Right forelimb (tissue), 1 donor: ENCODE results near the gene FGG.
"Not testable (repeated sequence)": the region's sequence is repeated elsewhere in the genome, so short reads cannot be mapped to it uniquely, and the experiment has no call there.

Experiments
- DNase-seq: peaks from one replicate; pipeline ENCODE4 v3.0.0-alpha.2; 2018

The FGG gene

DNA sequence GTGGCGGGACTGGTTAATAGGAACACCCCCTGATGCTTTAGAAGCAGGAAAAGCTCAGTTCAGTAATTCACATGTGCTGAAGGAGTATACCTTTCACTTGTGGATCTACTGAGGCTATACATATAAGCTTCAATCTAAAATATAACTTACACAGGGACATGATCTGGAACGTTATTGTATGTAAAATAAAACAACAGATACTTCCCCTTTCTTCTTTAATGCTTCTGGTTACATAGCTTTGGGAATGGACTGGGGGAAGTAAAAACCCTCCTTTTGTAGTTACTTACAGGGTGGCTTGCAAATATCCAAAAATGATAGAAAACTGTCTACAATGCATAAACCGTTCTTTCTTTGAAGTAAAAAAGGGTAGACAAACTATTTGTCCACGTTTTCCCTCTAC, 1.9 kb downstream of the FGG start:
- no peak for DNase-seq

DNA sequence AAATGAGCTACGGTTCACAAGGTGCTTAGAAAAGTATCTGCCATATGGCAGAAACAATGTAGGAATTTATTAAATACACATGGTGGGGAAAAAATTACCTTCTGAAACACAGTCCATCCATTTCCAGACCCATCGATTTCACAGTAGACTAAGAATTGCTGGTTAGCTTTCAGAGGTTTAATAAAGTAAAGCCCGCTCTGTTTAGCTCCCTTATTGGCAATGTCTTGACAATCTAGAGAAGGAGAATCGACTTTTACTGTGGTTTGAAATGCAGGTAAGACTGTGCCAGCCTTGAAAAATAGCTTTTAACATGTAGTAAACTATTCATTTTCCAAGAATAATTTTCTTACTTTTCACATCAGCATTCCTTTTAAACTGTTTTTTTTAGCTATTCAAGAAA, 2.9 kb downstream of the FGG start:
- no peak for DNase-seq

DNA sequence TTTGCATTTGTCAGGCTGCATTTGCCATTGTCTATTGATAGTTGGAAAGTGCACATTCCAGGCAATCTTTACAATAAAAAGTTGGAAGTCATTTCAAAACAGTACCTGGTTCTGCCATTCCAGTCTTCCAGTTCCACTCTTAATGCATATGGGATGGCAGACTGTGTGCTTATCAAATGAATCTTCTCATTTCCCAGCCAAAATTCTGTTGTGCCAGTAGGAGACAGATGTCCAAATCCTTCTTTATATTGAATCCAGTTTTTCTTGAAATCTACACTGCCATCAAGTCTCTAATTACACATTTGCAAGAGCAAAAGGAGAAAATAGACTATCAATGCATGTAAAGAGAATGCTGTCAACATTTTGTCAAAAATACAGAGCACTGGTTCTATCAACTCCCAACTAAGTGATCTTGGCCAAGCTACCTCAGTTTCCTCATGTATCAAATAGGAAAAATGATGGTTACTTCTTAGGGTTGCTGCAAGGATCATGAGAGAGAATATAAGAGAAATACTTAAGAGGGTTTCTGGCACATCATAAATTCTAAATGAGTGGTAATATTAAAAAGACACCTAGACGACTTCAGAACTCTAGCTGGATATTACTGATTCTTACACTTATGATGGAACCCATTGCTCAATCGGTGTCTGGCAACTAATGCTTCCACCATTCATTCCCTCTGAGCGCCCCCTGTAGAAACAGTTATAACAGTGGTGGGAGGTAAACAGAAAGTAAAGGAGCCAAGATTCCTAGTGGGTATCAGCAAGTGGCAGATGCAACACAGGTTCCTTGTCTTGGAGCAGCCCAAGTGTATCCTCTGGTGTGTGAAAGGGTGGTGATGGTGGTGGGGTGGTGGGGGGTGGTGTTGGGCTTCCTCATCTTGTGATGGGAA, 3.8 kb downstream of the FGG start:
- no peak for DNase-seq

DNA sequence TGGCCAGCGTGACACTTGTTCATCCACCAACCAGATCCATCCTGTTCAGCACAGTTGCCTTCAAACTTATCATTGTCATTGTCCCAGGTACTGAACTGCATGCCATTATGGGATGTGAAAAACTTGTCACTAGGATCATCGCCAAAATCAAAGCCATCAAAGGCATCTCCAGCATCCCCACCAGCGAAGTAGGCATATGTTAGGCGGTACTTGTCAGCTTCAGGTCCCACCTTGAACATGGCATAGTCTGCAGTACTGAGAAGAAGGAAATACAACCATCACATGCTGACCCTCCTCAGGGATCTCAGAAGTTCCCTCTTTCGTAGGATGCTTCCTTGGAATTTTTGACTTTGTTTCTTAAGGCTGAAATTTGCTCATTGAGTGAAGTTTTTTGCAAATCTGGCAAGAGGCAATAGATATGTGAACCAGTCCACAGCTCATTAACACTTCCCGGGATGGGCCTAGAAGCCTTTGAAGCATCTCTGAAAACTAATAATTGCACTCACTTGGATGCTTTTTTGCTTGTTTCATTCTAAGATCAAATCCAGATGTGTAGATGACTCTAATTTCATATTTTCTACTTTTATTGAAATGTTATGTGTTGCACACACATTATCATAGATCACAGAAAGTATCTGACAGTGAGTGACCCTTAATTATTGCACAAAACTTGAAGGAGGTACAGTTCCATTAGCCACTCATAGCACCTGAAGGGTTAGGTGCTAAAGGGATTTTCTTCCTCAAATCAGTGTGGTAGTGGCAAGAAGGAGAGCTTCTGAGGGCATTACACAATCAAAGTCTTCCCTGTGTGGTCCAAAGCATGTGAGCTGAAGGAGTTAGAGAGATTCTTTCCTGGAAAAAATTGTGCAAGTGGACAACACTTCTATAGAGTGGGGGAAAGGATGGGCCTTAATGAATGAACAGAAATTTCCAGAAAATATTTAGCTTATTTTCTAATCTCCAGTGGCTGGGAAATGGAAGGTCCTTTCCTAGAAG, 5.4 kb downstream of the FGG start:
- DNase-seq, result no peak

DNA sequence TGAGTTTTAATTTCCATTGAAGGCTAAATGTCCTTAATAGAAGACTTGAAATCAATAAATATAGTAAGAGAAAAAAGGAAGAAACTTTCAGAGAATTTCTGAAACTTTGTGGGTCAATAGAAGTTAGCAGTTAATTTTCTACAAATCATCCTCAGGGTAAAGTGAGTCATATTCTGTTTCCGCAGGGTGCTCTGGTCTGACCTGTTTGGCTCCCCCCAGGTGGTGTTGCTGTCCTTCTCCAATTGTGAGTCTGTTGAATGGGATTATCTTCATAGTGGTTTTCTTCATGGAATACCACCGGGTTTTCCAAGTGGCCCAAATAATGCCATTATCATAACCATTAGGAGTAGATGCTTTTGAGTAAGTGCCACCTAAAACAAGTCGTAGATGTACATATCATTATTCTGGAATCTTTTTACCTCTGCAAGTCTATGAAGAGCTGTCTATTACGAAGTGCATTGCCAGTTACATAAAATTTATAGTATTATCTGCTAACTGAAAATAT, 7.7 kb downstream of the FGG start:
- no peak for DNase-seq

DNA sequence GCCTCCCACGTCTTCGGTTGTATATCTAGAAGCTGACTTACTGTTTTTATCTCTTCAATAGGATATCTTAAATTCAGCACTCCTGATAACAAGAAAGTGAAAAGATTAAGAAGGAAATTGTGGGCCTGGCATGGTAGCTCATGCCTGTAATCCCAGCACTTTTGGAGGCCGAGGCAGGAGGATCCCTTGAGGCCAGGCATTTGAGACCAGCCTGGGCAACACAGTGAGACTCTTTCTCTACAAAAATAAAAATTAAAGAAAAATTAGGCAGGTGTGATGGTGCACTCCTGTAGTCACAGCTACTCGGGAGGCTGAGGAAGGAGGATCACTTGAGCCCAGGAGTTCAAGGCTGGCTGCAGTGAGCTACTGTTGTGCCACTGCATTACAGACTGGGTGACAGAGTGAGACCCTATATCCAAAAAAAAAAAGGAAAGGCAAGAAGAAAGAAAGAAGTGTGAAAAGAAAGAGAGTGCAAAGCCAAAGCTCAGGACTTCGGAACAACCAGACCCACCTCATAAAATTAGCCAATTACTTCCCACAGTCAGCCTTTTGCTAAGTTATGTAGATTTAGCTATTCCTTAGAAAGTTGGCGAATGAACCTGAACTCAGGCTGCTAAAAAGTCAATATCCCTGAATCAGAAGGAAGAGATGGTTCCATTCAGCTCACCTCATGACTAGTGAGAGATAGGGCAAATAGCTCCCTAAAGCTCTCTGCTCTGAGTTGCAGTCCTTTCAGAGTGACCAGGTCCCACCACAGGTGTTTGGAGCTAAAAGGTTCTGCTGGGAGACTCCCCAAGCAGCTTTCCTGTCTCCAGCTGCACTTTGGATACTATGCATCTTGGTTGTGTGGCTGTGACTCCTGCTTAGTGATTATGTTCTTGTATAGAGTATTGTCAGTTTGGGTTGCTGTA, 9.2 kb downstream of the FGG start:
- DNase-seq, result no peak

DNA sequence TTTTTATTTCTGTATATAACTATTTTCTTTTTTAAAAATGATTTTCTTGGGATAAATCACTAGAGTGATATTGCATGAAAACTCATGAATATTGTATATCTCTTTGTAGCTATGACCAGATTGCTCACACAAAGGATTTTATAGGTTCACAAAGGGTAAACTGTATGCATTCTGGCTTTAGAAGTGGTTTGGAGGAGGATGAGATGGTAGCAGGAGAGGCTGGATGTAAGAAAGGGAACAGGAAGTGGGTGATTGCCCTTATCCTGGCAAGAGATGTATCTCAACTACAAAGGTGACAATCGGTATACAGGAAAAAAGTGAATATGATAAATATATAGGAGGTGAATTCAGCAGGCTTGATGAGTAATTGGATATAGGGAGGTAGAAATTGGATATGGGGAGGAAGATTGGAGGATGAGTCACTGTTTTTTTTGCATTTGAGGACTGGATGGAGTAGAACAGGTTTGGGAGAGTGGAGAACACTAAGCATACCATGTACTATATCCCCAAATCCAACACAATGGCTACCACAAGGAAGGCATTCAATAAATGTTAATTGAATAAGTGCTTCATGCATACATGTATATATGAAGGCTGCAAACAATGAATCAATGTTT, 9.9 kb downstream of the FGG start:
- DNase-seq, result no peak

DNA sequence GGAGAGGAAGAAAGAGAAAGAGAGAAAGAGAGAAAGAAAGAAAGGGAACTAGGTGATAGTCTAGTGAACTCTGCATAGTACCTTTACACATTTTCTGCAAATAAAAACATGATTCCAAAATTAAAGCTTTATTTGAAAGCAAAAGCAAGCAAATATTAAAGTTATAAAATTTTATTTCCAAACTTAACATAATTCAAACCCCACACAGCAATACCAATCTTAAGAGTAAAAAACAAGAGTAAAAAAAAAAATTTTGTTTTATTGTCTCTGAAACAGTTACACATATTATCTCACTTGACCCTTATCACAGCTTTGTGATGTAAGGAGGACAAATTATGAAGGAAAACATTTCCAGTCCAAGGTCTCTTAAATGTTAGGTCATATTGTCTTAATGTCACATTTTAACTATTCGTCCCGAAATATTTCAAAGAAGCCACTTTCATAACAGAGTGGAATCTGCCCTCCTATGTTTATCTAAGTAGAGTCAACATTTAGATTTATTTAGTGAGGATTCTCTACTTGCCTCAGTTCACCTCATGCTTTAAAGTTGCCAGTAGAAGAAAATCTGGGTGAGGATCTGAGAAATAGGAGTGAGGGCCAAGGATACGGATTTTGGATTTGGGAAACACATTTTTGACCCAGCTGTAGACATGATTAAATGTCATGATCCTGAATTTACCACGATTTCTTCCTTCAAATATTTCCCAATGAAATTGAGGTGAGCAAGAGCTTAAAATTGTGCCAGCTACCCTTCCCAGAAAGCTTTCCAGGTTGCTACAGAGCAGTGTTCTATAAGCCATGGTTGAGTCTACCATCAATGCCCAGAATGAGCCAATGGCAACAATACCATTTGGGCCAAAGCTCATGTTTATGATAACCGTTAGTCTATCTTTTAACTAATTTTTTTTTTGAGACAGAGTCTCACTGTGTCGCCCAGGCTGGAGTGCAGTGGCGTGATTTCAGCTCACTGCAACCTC, 14.4 kb downstream of the FGG start:
- DNase-seq, result no peak

DNA sequence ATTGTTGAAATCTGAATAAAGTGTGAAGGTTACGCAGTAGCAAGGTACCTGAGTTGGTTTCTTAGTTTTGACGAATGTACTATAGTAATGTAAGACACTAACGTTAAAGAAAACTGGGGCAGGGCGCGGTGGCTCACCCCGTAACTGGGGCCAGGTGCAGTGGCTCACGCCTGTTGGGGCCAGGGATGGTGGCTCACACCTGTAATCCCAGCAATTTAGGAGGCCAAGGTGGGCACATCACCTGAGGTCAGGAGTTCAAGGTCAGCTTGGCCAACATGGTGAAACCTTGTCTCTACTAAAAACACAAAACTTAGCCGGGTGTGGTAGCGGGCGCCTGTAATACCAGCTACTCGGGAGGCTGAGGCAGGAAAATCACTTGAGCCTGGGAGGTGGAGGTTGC, 15.2 kb downstream of the FGG start:
- DNase-seq, result not testable (repeated sequence)

DNA sequence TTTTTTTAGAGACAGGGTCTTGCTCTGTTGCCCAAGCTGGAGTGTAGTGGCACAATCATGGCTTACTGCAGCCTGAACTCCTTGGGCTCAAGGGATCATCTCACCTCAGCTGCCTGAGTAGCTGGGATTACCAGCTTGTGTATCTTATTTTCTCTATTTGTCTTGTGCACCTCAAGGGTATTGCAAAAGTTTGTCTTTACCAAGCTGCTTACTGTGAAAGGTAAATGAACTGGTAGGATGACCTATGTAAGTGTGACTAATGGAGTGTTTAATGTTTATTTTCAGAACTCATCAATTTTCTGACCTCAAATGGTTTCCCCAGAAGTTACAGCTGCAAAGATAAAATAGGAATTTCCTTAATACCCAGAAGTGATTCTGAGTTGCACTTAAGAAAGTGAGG, 16.6 kb downstream of the FGG start:
- DNase-seq, result no peak

DNA sequence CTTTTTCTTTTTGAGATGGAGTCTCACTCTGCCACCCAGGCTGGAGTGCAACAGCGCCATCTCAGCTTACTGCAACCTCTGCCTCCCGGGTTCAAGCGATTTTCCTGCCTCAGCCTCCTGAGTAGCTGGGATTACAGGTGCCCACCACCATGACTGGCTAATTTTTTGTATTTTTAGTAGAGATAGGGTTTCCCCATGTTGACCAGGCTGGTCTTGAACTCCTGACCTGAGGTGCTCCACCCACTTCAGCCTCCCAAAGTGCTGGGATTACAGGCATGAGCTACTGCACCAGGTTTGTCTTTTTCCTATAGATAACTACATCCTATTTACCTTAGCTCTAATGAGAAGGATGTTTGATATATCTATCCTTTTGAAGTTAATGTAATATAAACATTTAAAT, 18.1 kb downstream of the FGG start:
- not testable (repeated sequence) for DNase-seq

DNA sequence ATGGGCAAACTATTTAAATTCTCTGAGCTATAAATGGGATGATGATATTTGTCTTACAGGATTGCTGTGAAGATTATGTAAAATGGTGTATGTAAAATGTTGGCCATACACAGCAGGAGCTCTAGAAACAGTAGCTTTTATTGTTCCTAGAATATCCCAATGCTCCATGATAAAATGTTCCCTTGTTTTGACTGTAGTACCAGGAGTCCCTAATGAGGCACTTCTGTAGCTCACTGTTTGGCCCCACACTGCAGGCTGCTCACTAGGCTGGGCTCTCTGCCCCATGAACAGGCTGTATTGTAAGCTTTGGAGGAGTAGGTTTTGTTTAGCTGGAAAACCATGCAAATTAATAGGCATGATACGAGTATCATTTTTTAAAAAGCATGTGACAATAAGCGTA, 18.6 kb downstream of the FGG start:
- no peak for DNase-seq

DNA sequence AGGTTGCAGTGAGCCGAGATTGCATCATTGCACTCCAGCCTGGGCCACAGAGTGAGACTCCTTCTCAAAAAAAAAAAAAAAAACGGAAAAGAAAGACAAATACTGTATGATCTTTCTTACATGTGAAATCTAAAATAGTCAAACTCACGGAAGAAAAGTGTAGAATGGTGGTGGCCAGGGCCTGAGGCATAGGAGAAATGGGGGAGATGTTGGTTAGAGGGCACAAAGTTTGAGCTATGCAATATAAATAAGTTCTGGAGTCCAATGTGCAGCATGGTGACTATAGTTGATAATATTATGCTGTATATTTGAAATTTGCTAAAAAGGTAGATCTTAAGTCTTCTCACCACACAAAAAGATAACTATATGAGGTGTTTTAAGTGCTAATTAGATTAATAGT, 20.6 kb downstream of the FGG start:
- no peak for DNase-seq

DNA sequence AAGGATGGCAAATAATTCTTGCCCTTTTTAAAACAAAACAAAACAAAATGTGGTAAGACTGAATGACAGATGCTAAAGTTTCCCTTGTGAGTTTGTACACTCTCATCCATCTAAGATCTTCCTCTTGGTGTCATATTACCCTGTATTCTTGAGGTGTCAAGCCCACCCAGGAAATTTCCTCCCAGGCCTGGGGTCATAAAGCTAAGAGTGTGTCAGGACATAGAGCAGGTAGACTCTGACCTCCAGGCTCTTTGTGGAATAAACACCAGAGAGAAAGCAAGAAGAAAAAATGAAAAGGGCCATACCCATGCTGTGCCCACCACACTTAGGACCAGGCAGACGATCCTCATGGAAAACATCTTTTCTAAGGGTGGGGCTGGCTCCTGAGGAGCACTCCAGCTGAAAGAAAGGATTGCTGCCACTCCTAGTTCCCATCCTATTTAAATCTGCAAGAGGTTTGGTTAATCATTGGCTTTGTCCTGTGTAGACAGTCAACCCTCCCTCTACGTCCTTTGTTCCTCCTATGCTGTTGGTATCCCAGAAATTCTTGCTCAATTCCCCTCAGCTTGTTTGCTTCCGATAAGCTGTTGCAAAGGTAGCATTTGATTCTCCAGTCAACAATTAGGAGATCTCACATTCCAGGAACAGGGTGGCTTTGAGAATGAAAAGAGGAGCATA, 22.0 kb downstream of the FGG start, which contains the start of gene FGA:
FGA (minus strand) TSS at position 414 of the 678 bp plus-strand sequence; CDS start at position 359, 55 bp downstream.
- no peak for DNase-seq

DNA sequence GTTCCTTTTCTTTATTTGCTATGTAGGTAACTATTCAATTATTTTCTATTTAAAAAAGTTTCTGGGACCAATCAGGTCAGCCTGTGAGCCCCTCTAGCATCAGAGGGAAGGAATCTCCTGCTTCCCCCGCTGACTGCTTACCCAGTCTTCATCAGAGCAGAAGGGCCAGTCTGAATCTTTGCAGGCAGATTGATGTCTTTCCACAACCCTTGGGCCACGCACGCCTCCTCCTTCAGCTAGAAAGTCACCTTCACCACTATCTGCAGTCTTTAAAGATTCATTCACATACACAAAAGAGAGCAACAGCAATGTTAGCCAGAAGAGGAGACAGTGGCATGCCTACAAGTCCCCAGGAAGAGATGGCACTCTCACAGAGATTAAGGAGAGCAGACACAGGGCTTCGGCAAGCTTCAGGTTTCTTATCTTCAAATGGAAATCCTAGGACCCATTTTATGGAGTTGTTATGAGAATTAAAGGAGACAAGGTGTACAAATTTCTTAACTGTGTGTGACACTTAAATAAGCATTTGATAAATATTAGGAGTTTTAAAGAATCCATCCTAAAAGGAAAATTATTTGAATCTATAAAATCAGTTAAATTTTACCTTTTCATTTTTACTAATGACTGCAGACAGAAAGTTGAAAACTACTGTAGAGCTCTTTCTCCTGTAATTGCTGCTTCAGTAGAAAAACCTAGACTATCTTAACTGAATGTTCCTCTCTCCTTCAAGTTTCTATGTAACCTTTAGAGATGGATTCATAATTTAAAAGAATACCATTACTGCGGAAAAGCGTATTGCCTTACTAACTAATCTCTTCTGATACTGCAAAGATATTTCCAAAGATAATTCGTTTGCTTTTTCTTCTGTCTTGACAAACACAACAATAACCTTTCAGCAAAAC, 22.9 kb downstream of the FGG start:
- DNase-seq, result no peak

DNA sequence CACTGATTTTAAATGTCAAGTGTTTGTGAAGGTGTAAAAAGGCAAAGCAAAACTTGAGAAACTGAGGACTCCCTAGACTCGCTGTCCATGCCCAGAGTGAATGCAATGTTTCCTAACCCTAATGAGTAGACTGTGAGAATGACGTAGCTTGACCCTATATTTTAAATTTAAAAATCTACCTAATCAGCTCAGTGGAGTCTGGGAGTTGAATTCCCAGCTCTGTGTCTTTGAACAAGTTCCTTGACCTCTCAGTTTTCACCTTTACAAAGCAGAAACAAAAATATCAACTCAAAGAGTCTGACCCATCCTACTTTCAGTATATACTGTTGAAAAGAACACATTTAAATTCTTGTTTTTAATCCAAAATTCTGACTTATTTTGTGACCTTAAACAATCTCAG, 24.3 kb downstream of the FGG start:
- no peak for DNase-seq

DNA sequence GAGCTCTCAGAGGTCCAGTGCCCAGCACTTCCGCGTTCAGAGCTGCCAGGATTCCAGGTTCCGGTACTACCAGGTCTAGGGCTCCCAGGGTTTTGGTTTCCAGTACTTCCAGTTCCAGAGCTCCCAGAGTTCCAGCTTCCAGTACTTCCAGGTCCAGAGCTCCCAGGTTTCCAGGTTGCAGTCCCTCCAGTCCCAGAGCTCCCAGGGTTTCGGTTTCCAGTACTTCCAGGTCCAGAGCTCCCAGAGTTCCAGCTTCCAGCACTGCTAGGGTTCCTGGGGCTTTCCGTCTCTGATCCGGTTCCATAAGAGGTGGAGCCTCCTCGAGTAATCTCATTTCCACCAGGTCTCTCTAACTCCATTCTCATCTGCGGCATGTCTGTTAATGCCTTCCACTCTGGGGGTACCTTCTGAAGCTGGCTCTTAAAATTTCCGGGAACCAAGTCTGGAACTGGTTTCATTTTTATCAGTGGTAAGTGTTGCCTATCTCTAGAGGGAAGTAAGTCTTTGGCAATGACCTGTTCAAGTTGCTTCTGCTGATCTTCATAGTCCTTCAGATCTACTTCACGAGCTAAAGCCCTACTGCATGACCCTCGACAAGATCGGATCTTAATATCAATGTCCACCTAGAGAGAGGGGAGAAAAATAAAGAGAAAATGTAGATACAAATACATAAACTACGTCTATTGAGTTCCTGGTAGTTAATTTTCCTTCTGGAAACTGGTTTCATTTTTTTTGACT, 26.0 kb downstream of the FGG start:
- no peak for DNase-seq

DNA sequence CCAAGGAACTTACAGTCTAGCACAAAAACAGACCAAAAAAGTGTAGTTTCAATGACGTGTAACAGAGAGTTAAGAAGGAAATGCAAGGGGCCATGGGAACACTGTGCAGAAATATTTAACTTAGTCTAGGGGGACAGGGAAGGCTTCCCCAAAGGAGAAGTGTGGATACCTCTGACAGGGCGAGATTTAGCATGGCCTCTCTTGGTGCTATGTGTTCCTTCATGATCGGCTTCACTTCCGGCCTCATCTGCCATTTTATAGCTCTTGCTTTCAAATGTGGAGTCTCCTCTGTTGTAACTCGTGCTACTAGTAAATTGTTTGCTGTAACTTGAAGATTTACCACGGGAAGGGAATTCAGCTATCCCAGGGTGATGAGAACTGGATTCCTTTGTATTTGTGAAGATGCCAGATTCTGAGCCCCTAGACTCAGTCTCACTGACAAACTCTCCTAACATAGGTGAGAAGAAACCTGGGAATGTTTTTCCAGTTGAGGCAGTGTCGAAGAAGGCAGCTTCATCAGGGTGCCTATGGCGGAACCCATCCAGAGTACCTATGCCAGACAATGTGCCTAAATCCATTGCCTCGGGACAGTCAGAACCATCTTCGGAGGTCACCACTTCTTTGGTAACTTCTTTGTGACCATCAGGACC, 27.0 kb downstream of the FGG start:
- DNase-seq, result no peak
